Activated CD4-positive, alpha-beta T cell treated with anti-CD3 and anti-CD28 coated beads, Interleukin-2, amount 10 ng/mL, durations not matched to agents 24 days and 14 days (primary cell): Measurements from ENCODE around the gene LLCFC1. TPM values are rescaled to one million over a fixed set of nuclear protein-coding genes. Genes with fewer than 3 reads are reported as not detected.

ENCODE experiments used
- DNase-seq: peaks from one replicate; pipeline ENCODE4 v3.0.0; 2022
- H3K27ac Mint-ChIP-seq: one replicate; pipeline ENCODE4 v1.8.0; 2022; ENCODE audit warnings: mild to moderate bottlenecking, mixed read lengths
- H3K27me3 Mint-ChIP-seq: one replicate; pipeline ENCODE4 v1.8.0; 2022; ENCODE audit warnings: mixed read lengths
- H3K36me3 Mint-ChIP-seq: one replicate; pipeline ENCODE4 v1.8.0; 2022; ENCODE audit warnings: low read depth, mild to moderate bottlenecking, mixed read lengths
- H3K4me1 Mint-ChIP-seq: one replicate; pipeline ENCODE4 v1.8.0; 2021; ENCODE audit warnings: mixed read lengths
- H3K4me3 Mint-ChIP-seq: one replicate; pipeline ENCODE4 v1.8.0; 2022; ENCODE audit warnings: mild to moderate bottlenecking, moderate library complexity, mixed read lengths
- H3K9me3 Mint-ChIP-seq: one replicate; pipeline ENCODE4 v1.8.0; 2021; ENCODE audit warnings: mixed read lengths
- intact Hi-C: fragments of 100-400 bp; cut with micrococcal nuclease; formaldehyde crosslinking; loops from one replicate; pipeline ENCODE4 v1.15.1; 2023
- total RNA-seq: library from RNA; stranded (reverse); gene quantifications from 2 replicates; pipeline ENCODE4 v1.2.3, GENCODE V29; 2022

LLCFC1 gene
- total RNA-seq, 1 donor from 2014 or later, result not detected

- Mint-ChIP-seq H3K27ac (no peak overlapping the region), H3K4me3 (no peak overlapping the region)
These were observed 37.6 kb upstream of the LLCFC1 start for GRCh38 chr7:142901426-142902259.

GRCh38 chr7:142904128-142904527 lies 35.2 kb upstream of the LLCFC1 start:
- H3K4me3 Mint-ChIP-seq, result no peak overlapping the region
- no peaks in the 10 kb centered on the region for H3K9me3 Mint-ChIP-seq
- no peak for DNase-seq
- H3K27me3 Mint-ChIP-seq, result peaks cover 14% of the 10 kb centered on the region
- H3K36me3 Mint-ChIP-seq, result no peaks in the 10 kb centered on the region
- H3K4me1 Mint-ChIP-seq, result no peaks in the 10 kb centered on the region
- H3K27ac Mint-ChIP-seq, result no peak overlapping the region
- intact Hi-C loops, result no loop called here

More at GRCh38 chr7:142901426-142902259, 37.6 kb upstream of the LLCFC1 start:
- no peaks in the 10 kb centered on the region for H3K9me3 Mint-ChIP-seq
- no peak for DNase-seq
- no peaks in the 10 kb centered on the region for H3K4me1 Mint-ChIP-seq
- intact Hi-C loops, result no loop called here
- H3K36me3 Mint-ChIP-seq, result no peaks in the 10 kb centered on the region
- H3K27me3 Mint-ChIP-seq, result peaks cover 18% of the 10 kb centered on the region

GRCh38 chr7:142905759-142906158 lies 33.5 kb upstream of the LLCFC1 start:
- H3K4me3 Mint-ChIP-seq, result no peak overlapping the region
- no peaks in the 10 kb centered on the region for H3K36me3 Mint-ChIP-seq
- intact Hi-C loops, result no loop called here
- no peaks in the 10 kb centered on the region for H3K9me3 Mint-ChIP-seq
- H3K4me1 Mint-ChIP-seq, result no peaks in the 10 kb centered on the region
- H3K27ac Mint-ChIP-seq, result no peak overlapping the region
- H3K27me3 Mint-ChIP-seq, result peaks cover 12% of the 10 kb centered on the region
- DNase-seq, result no peak

GRCh38 chr7:142906643-142907042 lies 32.6 kb upstream of the LLCFC1 start:
- no peak overlapping the region for H3K27ac Mint-ChIP-seq
- no peak overlapping the region for H3K4me3 Mint-ChIP-seq
- intact Hi-C loops, result no loop called here

GRCh38 chr7:142908290-142908689 lies 31.0 kb upstream of the LLCFC1 start:
- H3K4me1 Mint-ChIP-seq, result no peaks in the 10 kb centered on the region

More at GRCh38 chr7:142906643-142907042, 32.6 kb upstream of the LLCFC1 start:
- Mint-ChIP-seq H3K36me3 (no peaks in the 10 kb centered on the region), H3K27me3 (peaks cover 12% of the 10 kb centered on the region), H3K9me3 (no peaks in the 10 kb centered on the region), H3K4me1 (no peaks in the 10 kb centered on the region)
- no peak for DNase-seq

GRCh38 chr7:142908921-142909890 lies 30.1 kb upstream of the LLCFC1 start:
- intact Hi-C loops, result no loop called here
- H3K27ac Mint-ChIP-seq, result no peak overlapping the region
- H3K9me3 Mint-ChIP-seq, result no peaks in the 10 kb centered on the region
- no peak for DNase-seq
- no peaks in the 10 kb centered on the region for H3K4me1 Mint-ChIP-seq
- peaks cover 13% of the 10 kb centered on the region for H3K27me3 Mint-ChIP-seq
- no peaks in the 10 kb centered on the region for H3K36me3 Mint-ChIP-seq
- no peak overlapping the region for H3K4me3 Mint-ChIP-seq

More at GRCh38 chr7:142908290-142908689, 31.0 kb upstream of the LLCFC1 start:
- Mint-ChIP-seq H3K9me3 (no peaks in the 10 kb centered on the region), H3K4me3 (no peak overlapping the region), H3K36me3 (no peaks in the 10 kb centered on the region), H3K27me3 (peaks cover 9% of the 10 kb centered on the region), H3K27ac (no peak overlapping the region)
- intact Hi-C loops, result no loop called here
- no peak for DNase-seq

- no peaks in the 10 kb centered on the region for H3K9me3 Mint-ChIP-seq
- no peak overlapping the region for H3K4me3 Mint-ChIP-seq
- H3K27ac Mint-ChIP-seq, result no peak overlapping the region
- intact Hi-C loops, result no loop called here
- H3K4me1 Mint-ChIP-seq, result no peaks in the 10 kb centered on the region
- H3K36me3 Mint-ChIP-seq, result no peaks in the 10 kb centered on the region
- no peak for DNase-seq
- peaks cover 16% of the 10 kb centered on the region for H3K27me3 Mint-ChIP-seq
These were observed 29.3 kb upstream of the LLCFC1 start for GRCh38 chr7:142910031-142910433.

GRCh38 chr7:142910481-142910880 lies 28.8 kb upstream of the LLCFC1 start:
- no peak for DNase-seq
- H3K27me3 Mint-ChIP-seq, result peaks cover 16% of the 10 kb centered on the region
- no peaks in the 10 kb centered on the region for H3K4me1 Mint-ChIP-seq
- H3K36me3 Mint-ChIP-seq, result no peaks in the 10 kb centered on the region
- no peaks in the 10 kb centered on the region for H3K9me3 Mint-ChIP-seq
- H3K4me3 Mint-ChIP-seq, result no peak overlapping the region
- no peak overlapping the region for H3K27ac Mint-ChIP-seq
- intact Hi-C loops, result no loop called here

- Mint-ChIP-seq H3K27ac (no peak overlapping the region), H3K27me3 (peaks cover 19% of the 10 kb centered on the region), H3K4me1 (no peaks in the 10 kb centered on the region), H3K4me3 (no peak overlapping the region), H3K9me3 (no peaks in the 10 kb centered on the region), H3K36me3 (no peaks in the 10 kb centered on the region)
- DNase-seq, result no peak
- intact Hi-C loops, result no loop called here
These were observed 26.2 kb upstream of the LLCFC1 start for GRCh38 chr7:142913051-142913450.

- Mint-ChIP-seq H3K9me3 (no peaks in the 10 kb centered on the region), H3K36me3 (no peaks in the 10 kb centered on the region), H3K4me1 (no peaks in the 10 kb centered on the region), H3K27me3 (peaks cover 23% of the 10 kb centered on the region), H3K27ac (no peak overlapping the region), H3K4me3 (no peak overlapping the region)
- intact Hi-C loops, result no loop called here
- DNase-seq, result no peak
These were observed 25.7 kb upstream of the LLCFC1 start for GRCh38 chr7:142913566-142913965.

- intact Hi-C loops, result no loop called here
- DNase-seq, result no peak
- Mint-ChIP-seq H3K36me3 (no peaks in the 10 kb centered on the region), H3K27ac (no peak overlapping the region), H3K9me3 (no peaks in the 10 kb centered on the region), H3K4me1 (no peaks in the 10 kb centered on the region), H3K4me3 (no peak overlapping the region), H3K27me3 (peaks cover 25% of the 10 kb centered on the region)
These were observed 25.2 kb upstream of the LLCFC1 start for GRCh38 chr7:142914121-142914520.

- H3K27me3 Mint-ChIP-seq, result peaks cover 30% of the 10 kb centered on the region
- H3K27ac Mint-ChIP-seq, result no peak overlapping the region
- H3K36me3 Mint-ChIP-seq, result no peaks in the 10 kb centered on the region
- H3K4me1 Mint-ChIP-seq, result no peaks in the 10 kb centered on the region
- intact Hi-C loops, result no loop called here
- no peak for DNase-seq
- no peak overlapping the region for H3K4me3 Mint-ChIP-seq
- H3K9me3 Mint-ChIP-seq, result no peaks in the 10 kb centered on the region
These were observed 24.0 kb upstream of the LLCFC1 start for GRCh38 chr7:142915315-142915714.

- no peak overlapping the region for H3K4me3 Mint-ChIP-seq
- intact Hi-C loops, result no loop called here
- H3K9me3 Mint-ChIP-seq, result no peaks in the 10 kb centered on the region
- H3K36me3 Mint-ChIP-seq, result no peaks in the 10 kb centered on the region
- H3K27ac Mint-ChIP-seq, result no peak overlapping the region
- DNase-seq, result no peak
- H3K27me3 Mint-ChIP-seq, result peaks cover 26% of the 10 kb centered on the region
- H3K4me1 Mint-ChIP-seq, result no peaks in the 10 kb centered on the region
These were observed 22.8 kb upstream of the LLCFC1 start for GRCh38 chr7:142916508-142916907.

- peaks cover 26% of the 10 kb centered on the region for H3K27me3 Mint-ChIP-seq
- no peak for DNase-seq
- intact Hi-C loops, result no loop called here
- H3K4me3 Mint-ChIP-seq, result no peak overlapping the region
- H3K27ac Mint-ChIP-seq, result no peak overlapping the region
- H3K4me1 Mint-ChIP-seq, result no peaks in the 10 kb centered on the region
- no peaks in the 10 kb centered on the region for H3K36me3 Mint-ChIP-seq
- H3K9me3 Mint-ChIP-seq, result no peaks in the 10 kb centered on the region
These were observed 21.8 kb upstream of the LLCFC1 start for GRCh38 chr7:142917447-142917846.
